Common myeloid progenitor, CD34-positive (primary cell): ENCODE data around the gene CNPPD1.

Experiments used
- CTCF ChIA-PET: fragments of 350-600 bp; sonication (Branson Sonifier 250); formaldehyde crosslinking; loops from one replicate; lab custom pipeline; 2021; ENCODE audit warnings: antibody characterized with exemption; lab: Charles Lee
- POLR2A ChIA-PET: fragments of 350-600 bp; sonication (Branson Sonifier 250); formaldehyde crosslinking; loops from one replicate; lab custom pipeline; 2021; ENCODE audit warnings: antibody characterized with exemption; lab: Charles Lee
- DNase-seq, 3 donors: peaks; one replicate each; pipeline versions ENCODE4 v3.0.0 to v3.0.0-alpha.2; 2013
- H3K27ac ChIP-seq, 2 experiments: 1 replicate in 1 of 2; 2 replicates in 1 of 2; pipeline ENCODE4 v1.7.0; 2013; ENCODE audit warnings: inconsistent platforms in 2 of 2, low read length in 2 of 2, mild to moderate bottlenecking in 2 of 2, low read depth in 1 of 2, moderate library complexity in 1 of 2; ENCODE audit not compliant: severe bottlenecking in 2 of 2, insufficient read depth in 1 of 2, poor library complexity in 1 of 2
- H3K27me3 ChIP-seq, 5 experiments: replicated peaks in 2 of 5; 1 replicate in 3 of 5; 2 replicates in 2 of 5; pipeline versions ENCODE4 v1.6.1 to v1.7.0; 2013; ENCODE audit warnings: low read length in 4 of 5, mild to moderate bottlenecking in 2 of 5, moderate library complexity in 2 of 5, inconsistent platforms in 1 of 5; ENCODE audit not compliant: insufficient read depth in 5 of 5, control insufficient read depth in 4 of 5
- H3K36me3 ChIP-seq, 4 experiments: 1 replicate in 2 of 4; 2 replicates in 2 of 4; pipeline versions ENCODE4 v1.6.1 to v1.7.0; 2013; ENCODE audit warnings: low read length in 3 of 4, control low read depth in 1 of 4, mild to moderate bottlenecking in 1 of 4; ENCODE audit not compliant: control insufficient read depth in 4 of 4, insufficient read depth in 4 of 4
- H3K4me1 ChIP-seq, 4 experiments: 1 replicate in 3 of 4; 2 replicates in 1 of 4; pipeline versions ENCODE4 v1.6.1 to v1.7.1; 2013; ENCODE audit warnings: low read length in 3 of 4, mild to moderate bottlenecking in 3 of 4, control low read depth in 1 of 4, inconsistent platforms in 1 of 4, moderate library complexity in 1 of 4; ENCODE audit not compliant: control insufficient read depth in 4 of 4, insufficient read depth in 4 of 4; ENCODE audit errors: control extremely low read depth in 1 of 4
- H3K4me3 ChIP-seq, 7 experiments: 1 replicate in 4 of 7; 2 replicates in 3 of 7; pipeline versions ENCODE4 v1.5.1 to v1.7.0; 2013; ENCODE audit warnings: mild to moderate bottlenecking in 7 of 7, low read length in 6 of 7, moderate library complexity in 6 of 7, inconsistent platforms in 2 of 7, low read depth in 2 of 7, control low read depth in 1 of 7; ENCODE audit not compliant: insufficient read depth in 4 of 7, control insufficient read depth in 1 of 7; ENCODE audit errors: extremely low read depth in 1 of 7
- H3K9me3 ChIP-seq, 5 experiments: 1 replicate in 4 of 5; 2 replicates in 1 of 5; pipeline versions ENCODE4 v1.6.1 to v1.7.1; 2013; ENCODE audit warnings: low read length in 4 of 5, mild to moderate bottlenecking in 2 of 5, inconsistent platforms in 1 of 5, low read depth in 1 of 5, moderate library complexity in 1 of 5; ENCODE audit not compliant: control insufficient read depth in 4 of 5, insufficient read depth in 2 of 5; ENCODE audit errors: control extremely low read depth in 1 of 5
- WGBS: methylation state at CpG from one replicate; pipeline ENCODE4 v1.1.5; 2013; ENCODE audit not compliant: insufficient coverage; 5-methylcytosine and 5-hydroxymethylcytosine counted together

The CNPPD1 gene

DNA sequence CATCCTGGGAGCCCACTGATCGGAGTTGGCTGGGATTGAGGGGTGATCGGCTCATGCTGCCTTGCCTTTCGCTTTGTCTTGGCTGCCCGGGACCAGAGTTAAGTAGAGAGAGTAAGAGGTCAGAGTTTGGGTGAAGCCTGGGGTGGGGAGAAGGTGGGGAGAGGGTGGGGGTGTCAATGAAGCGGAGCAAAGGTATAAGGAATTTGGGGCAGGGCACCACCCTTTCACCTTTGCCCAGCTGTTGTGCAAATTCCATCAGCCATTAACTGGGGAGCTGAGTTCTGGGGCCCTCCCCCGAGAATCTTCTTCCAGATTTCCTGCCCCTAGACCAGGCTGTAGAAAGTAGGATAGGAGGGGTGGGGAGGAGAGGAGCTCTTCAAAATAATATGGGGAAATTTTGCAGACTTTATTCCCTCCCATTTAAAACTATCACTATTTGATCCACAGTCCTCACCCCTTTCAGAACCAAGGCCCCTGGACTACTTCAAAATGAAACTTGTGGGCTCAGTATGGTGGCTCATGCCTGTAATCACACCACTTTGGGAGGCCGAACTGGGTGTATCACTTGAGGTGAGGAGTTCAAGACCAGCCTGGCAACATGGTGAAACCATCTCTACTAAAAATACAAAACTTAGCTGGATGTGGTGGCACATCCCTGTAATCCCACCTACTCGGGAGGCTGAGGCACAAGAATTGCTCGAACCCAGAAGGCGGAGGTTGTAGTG lies 6.6 kb downstream of the CNPPD1 start, which contains the start of gene SLC23A3:
TSS of gene SLC23A3 (minus strand) at position 100 of the 725 bp plus-strand sequence. CDS start at position 55, 45 bp downstream.
- H3K4me1 ChIP-seq: peaks cover 0 to 14% (median 5%) of the 10 kb centered on the region in 4 experiments
- CTCF ChIA-PET: interaction anchor here (1.2 to 9.4 kb wide), 7 partner anchors 9 to 130 kb away, joined by 3 to 238 read pairs (median 8); partner anchors contain the start of genes ABCB6, ANKZF1, ATG9A and NHEJ1
- H3K27ac ChIP-seq: no peak within 1 kb of the TSS

DNA sequence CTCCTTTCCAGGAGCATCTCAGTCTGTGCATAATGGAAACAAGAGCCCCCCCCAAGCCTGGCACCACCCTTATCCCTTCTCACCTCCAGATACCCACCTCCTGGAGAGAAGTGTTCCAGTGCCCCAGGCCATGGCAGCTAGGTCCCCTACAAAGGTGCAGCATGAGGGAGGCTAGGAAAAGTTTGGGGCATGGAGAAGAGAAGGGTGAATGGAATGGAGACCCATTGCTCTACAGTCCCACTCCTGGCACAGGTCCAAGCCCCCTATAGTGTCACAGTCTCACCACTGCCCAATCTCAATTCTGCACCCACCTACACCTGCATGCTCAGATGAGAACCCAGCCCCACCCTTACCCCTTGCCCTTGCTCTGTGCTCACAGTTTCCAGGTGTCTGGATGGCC lies 7.8 kb downstream of the CNPPD1 start:
- H3K4me1 ChIP-seq: peaks cover 0 to 11% (median 5%) of the 10 kb centered on the region in 4 experiments
- H3K4me3 ChIP-seq: no peak overlapping the region
- no peak overlapping the region for H3K27ac ChIP-seq
- peaks cover 3 to 25% (median 14%) of the 10 kb centered on the region in 4 experiments for H3K36me3 ChIP-seq
- ChIA-PET POLR2A (no interaction called here), CTCF (interaction anchor here (4.3 to 9.4 kb wide), 3 partner anchors 12 to 45 kb away, joined by 42 to 238 read pairs (median 111); partner anchors contain the start of genes ABCB6, NHEJ1 and ZFAND2B)
- no peaks in the 10 kb centered on the region for H3K9me3 ChIP-seq
- no peak for DNase-seq
- H3K27me3 ChIP-seq: no peaks in the 10 kb centered on the region

More for the DNA sequence above, 6.6 kb downstream of the CNPPD1 start, which contains the start of gene SLC23A3:
- POLR2A ChIA-PET: no interaction called here
- peaks cover 9 to 37% (median 23%) of the 10 kb centered on the region in 4 experiments for H3K36me3 ChIP-seq
- H3K4me3 ChIP-seq: no peak within 1 kb of the TSS
- no peaks in the 10 kb centered on the region for H3K9me3 ChIP-seq
- 100% methylated on average over 2 of the region's 10 CpGs for WGBS
- H3K27me3 ChIP-seq: no peaks in the 10 kb centered on the region
- DNase-seq: no peak

DNA sequence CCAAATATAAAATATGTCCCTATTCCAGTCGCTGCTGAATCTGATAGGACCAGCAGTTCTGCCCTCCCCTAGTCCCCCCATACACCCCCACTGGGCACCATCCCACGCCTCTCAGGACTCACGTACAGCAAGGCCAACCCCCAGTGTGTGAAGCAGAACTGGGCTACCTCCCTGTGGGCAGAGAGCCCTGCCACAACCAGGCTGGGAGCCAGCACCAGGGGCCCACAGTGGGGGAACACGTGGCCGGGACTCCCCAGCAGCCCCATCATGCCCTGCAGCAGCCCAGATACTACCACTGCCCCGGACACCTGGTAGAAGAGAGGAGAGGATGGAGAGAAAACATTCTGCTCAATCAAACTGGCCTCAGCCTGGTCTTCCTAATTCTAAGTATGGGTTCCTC lies 8.2 kb downstream of the CNPPD1 start:
- Histone ChIP-seq H3K27ac (no peak overlapping the region), H3K36me3 (peaks cover 2 to 21% (median 11%) of the 10 kb centered on the region in 4 experiments), H3K27me3 (no peaks in the 10 kb centered on the region), H3K4me1 (peaks cover 0 to 11% (median 5%) of the 10 kb centered on the region in 4 experiments), H3K4me3 (no peak overlapping the region), H3K9me3 (no peaks in the 10 kb centered on the region)
- peak in 2 of 3 donors; percentile 56 to 62 for DNase-seq
- WGBS: 32% methylated on average over 3 of the region's 6 CpGs
- ChIA-PET POLR2A (no interaction called here), CTCF (interaction anchor here (9.4 kb wide), 1 partner anchor 45 kb away, joined by 238 read pairs; the partner anchor contains the start of genes ABCB6 and ZFAND2B)

DNA sequence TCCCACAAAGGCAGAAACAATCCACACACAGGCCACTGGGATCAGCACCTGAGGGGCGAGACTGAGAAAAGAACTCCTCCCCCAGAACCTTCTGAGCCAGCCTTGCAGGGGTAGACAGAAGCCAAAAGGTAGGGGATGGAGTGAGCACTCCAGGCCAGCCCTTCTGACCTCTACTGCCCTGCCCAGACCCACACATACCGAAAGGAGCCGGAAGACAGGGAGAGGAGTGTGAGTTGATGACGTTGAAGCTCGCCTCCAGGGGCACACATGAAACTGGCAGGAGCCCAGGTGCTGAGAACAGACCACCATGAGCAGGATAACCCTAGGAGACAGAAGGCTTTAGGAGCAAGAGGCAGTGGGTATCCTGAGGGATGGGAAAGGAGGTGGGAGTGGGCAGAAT lies 8.7 kb downstream of the CNPPD1 start:
- Histone ChIP-seq H3K4me1 (peaks cover 0 to 11% (median 5%) of the 10 kb centered on the region in 4 experiments), H3K27me3 (no peaks in the 10 kb centered on the region), H3K36me3 (peaks cover 2 to 17% (median 9%) of the 10 kb centered on the region in 4 experiments), H3K4me3 (no peak overlapping the region), H3K27ac (no peak overlapping the region), H3K9me3 (no peaks in the 10 kb centered on the region)
- no peak for DNase-seq
- POLR2A ChIA-PET: no interaction called here
- CTCF ChIA-PET: no interaction called here
- 89% methylated on average over 5 of the region's 5 CpGs for WGBS

DNA sequence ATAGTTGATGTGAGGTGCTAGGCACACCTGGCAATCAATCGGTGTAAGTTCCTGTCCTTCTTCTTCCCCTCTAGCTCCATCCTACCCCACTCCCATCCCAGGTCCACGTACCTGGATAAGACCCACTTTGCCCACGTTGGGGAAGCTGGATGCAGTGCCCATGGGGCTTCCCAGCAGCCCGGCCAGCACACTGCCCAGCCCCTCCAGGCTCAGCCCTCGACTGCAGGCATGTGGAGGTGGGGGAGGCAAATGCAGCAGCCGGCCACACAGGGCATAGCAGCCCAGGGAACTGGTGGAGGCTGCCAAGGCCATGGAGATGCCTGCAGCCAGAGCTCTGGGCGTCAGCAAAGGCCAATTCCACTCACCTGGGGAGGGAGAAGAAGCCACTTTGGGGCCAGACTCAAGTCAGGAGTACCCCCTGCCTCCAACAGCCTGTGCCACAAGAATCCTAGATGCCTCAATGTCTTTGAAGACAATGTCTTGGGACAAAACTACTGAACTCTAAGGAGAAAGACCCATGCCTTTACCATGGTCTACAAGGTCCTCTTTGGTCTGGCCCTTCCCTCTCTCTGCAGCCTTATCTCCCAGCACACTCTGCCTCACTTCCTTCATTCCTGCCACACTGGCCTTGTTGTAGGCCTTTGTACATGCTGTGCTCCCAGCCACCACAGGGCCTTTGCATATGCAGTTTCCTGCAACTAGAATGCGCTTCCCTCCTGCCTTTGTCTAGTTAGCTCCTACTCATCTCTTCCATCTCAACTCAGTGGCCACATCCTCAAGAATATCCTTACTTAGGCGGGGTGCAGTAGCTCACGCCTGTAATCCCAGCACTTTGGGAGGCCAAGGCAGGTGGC lies 11.4 kb downstream of the CNPPD1 start:
- Histone ChIP-seq H3K36me3 (no peaks in the 10 kb centered on the region), H3K9me3 (no peaks in the 10 kb centered on the region), H3K4me1 (peaks cover 0 to 19% (median 10%) of the 10 kb centered on the region in 4 experiments), H3K27ac (no peak overlapping the region), H3K4me3 (no peak overlapping the region), H3K27me3 (no peaks in the 10 kb centered on the region)
- CTCF ChIA-PET: interaction anchor here (1.0 to 4.3 kb wide), 8 partner anchors 11 to 362 kb away, joined by 3 to 28 read pairs (median 4); partner anchors contain the start of gene CNPPD1
- no peak for DNase-seq
- POLR2A ChIA-PET: no interaction called here
- WGBS: 89% methylated on average over 8 of the region's 10 CpGs

DNA sequence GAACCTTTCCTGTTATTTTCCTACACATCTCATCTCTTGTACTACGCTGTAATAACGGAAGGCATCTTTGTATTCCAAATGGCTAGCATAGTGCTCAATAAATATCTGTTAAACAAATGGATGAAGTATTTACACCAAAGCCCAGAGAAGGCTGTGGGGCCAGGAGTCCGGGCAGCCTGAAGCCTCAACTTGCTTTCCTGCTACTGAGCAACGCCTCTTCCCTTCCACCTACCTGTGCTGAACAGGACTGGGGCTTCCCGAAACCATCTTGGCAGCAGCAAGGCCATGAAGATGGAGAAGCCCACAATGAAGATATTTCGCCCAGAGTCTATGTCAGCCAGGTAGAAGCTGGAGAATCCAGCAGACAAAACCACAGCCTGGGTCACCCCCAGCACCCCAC lies 13.6 kb downstream of the CNPPD1 start:
- 100% methylated on average over 2 of the region's 6 CpGs for WGBS
- ChIA-PET CTCF (interaction anchor here (0.6 to 4.3 kb wide), 6 partner anchors 14 to 55 kb away, joined by 3 to 28 read pairs (median 3); partner anchors contain the start of gene CNPPD1), POLR2A (no interaction called here)
- peaks cover 0 to under 1% (median under 1%) of the 10 kb centered on the region in 4 experiments for H3K36me3 ChIP-seq
- H3K9me3 ChIP-seq: no peaks in the 10 kb centered on the region
- H3K4me1 ChIP-seq: peaks cover 0 to 18% (median 14%) of the 10 kb centered on the region in 4 experiments
- H3K27me3 ChIP-seq: no peaks in the 10 kb centered on the region
- no peak overlapping the region for H3K4me3 ChIP-seq
- DNase-seq: no peak
- no peak overlapping the region for H3K27ac ChIP-seq
